OCI-LY7 (cell line): ENCODE measurements around the gene SPINK4.

Source experiments
- EZH2phosphoT487 ChIP-seq: fragments of 200-600 bp; sonication (generic); IDR thresholded peaks from 2 replicates; pipeline ENCODE4 v1.6.1; 2018; ENCODE audit warnings: low read depth, borderline replicate concordance, mild to moderate bottlenecking, mixed run types, antibody characterized with exemption, low read length, moderate library complexity, mixed read lengths
- TF ChIP-seq, protein P1 (sequence below): fragments of 200-600 bp; sonication (generic); conservative IDR thresholded peaks from 2 replicates; pipeline ENCODE4 v1.5.1; 2014; ENCODE audit warnings: mild to moderate bottlenecking, antibody characterized with exemption, low read length, moderate library complexity, mixed read lengths

DNA sequence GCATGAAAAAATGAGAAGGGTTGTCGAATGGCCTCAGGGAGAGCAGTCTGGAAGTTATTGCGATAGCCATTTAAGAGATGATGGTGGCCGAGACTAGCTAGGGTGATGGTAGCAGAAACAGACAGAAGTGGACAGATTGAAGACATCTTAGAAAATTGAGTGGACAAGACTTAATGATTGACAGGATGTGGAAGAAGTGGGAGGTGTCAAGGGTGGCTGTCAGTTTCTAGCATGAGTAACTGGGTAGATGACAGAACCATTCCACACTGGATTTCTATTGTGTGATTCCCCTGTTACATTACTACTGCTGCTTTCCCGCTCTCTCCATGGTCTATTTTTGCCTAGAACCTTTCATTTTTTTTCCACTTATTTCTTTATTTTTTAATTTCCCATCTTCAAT lies 37.5 kb downstream of the SPINK4 start:
- TF ChIP-seq, protein P1, sequence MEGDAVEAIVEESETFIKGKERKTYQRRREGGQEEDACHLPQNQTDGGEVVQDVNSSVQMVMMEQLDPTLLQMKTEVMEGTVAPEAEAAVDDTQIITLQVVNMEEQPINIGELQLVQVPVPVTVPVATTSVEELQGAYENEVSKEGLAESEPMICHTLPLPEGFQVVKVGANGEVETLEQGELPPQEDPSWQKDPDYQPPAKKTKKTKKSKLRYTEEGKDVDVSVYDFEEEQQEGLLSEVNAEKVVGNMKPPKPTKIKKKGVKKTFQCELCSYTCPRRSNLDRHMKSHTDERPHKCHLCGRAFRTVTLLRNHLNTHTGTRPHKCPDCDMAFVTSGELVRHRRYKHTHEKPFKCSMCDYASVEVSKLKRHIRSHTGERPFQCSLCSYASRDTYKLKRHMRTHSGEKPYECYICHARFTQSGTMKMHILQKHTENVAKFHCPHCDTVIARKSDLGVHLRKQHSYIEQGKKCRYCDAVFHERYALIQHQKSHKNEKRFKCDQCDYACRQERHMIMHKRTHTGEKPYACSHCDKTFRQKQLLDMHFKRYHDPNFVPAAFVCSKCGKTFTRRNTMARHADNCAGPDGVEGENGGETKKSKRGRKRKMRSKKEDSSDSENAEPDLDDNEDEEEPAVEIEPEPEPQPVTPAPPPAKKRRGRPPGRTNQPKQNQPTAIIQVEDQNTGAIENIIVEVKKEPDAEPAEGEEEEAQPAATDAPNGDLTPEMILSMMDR = no peak
- TF ChIP-seq EZH2phosphoT487 = no peak
